ENCODE results near the gene MAP1LC3C.

DNA sequence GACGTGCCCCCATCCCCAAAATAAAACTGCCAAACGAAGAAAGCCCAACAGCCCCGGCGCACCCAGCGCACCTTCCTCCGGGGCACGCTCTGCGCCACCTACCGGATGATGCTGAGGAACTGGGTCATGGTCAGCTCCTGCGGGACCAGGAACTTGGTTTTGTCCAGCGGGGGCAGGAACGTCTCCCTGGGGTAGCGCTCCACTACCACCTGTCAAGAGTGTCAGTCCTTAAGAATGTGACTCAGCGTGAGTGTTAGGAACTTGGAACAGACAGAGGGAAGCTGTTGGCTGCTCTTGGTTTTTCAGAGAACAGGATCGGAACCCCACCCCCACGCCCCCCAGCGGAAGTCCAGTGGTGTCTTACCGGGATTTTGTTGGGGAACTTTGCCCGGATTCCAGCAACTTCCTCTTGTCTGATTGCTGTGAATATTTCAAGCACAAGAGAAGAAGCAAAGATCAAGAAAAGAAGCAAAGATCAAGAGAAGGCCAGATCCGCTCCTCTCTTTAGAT is 431 bp downstream of the MAP1LC3C start:
- no peak for TF ChIP-seq POLR2A (IDR thresholded peaks at IDR 0.05)
- TF ChIP-seq, protein P1, sequence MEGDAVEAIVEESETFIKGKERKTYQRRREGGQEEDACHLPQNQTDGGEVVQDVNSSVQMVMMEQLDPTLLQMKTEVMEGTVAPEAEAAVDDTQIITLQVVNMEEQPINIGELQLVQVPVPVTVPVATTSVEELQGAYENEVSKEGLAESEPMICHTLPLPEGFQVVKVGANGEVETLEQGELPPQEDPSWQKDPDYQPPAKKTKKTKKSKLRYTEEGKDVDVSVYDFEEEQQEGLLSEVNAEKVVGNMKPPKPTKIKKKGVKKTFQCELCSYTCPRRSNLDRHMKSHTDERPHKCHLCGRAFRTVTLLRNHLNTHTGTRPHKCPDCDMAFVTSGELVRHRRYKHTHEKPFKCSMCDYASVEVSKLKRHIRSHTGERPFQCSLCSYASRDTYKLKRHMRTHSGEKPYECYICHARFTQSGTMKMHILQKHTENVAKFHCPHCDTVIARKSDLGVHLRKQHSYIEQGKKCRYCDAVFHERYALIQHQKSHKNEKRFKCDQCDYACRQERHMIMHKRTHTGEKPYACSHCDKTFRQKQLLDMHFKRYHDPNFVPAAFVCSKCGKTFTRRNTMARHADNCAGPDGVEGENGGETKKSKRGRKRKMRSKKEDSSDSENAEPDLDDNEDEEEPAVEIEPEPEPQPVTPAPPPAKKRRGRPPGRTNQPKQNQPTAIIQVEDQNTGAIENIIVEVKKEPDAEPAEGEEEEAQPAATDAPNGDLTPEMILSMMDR (IDR thresholded peaks at IDR 0.05), result peak; percentile 51 to 67 (median 55)

Data from transverse colon (tissue), 3 donors.